ENCODE measurements around the gene SARM1.

Gene SARM1

GRCh38 chr17:28390141-28390540 lies 18.6 kb downstream of the SARM1 start:
- Histone ChIP-seq H3K36me3 (ENCODE audit: insufficient read depth, low read length) (no peaks in the 10 kb centered on the region), H3K9ac (ENCODE audit: low read depth, low read length) (no peak overlapping the region), H3K4me1 (ENCODE audit: insufficient read depth, low read length) (peaks cover 4% of the 10 kb centered on the region; the same call in 1 of the 2 replicates), H3K9me3 (ENCODE audit: control insufficient read depth, insufficient read depth, low read length) (no peaks in the 10 kb centered on the region)

- Histone ChIP-seq H3K9ac (ENCODE audit: low read depth, low read length) (no peak overlapping the region), H3K4me1 (ENCODE audit: insufficient read depth, low read length) (peaks cover 4% of the 10 kb centered on the region; the same call in 1 of the 2 replicates), H3K9me3 (ENCODE audit: control insufficient read depth, insufficient read depth, low read length) (no peaks in the 10 kb centered on the region), H3K36me3 (ENCODE audit: insufficient read depth, low read length) (no peaks in the 10 kb centered on the region)
These were observed 19.1 kb downstream of the SARM1 start for GRCh38 chr17:28390563-28390962.

- Histone ChIP-seq H3K9ac (ENCODE audit: low read depth, low read length) (no peak overlapping the region), H3K36me3 (ENCODE audit: insufficient read depth, low read length) (no peaks in the 10 kb centered on the region), H3K4me1 (ENCODE audit: insufficient read depth, low read length) (peaks cover 4% of the 10 kb centered on the region; the same call in 1 of the 2 replicates), H3K9me3 (ENCODE audit: control insufficient read depth, insufficient read depth, low read length) (no peaks in the 10 kb centered on the region)
These were observed 19.5 kb downstream of the SARM1 start for GRCh38 chr17:28390984-28391383.

GRCh38 chr17:28391401-28391800 lies 19.9 kb downstream of the SARM1 start:
- H3K9me3 ChIP-seq (ENCODE audit: control insufficient read depth, insufficient read depth, low read length) = no peaks in the 10 kb centered on the region
- H3K4me1 ChIP-seq (ENCODE audit: insufficient read depth, low read length) = peaks cover 4% of the 10 kb centered on the region; the same call in 1 of the 2 replicates
- H3K36me3 ChIP-seq (ENCODE audit: insufficient read depth, low read length) = no peaks in the 10 kb centered on the region

GRCh38 chr17:28392491-28392890 lies 21.0 kb downstream of the SARM1 start:
- Histone ChIP-seq H3K36me3 (ENCODE audit: insufficient read depth, low read length) (no peaks in the 10 kb centered on the region), H3K9ac (ENCODE audit: low read depth, low read length) (no peak overlapping the region), H3K4me1 (ENCODE audit: insufficient read depth, low read length) (peaks cover 4% of the 10 kb centered on the region; the same call in 1 of the 2 replicates), H3K9me3 (ENCODE audit: control insufficient read depth, insufficient read depth, low read length) (no peaks in the 10 kb centered on the region)

More at GRCh38 chr17:28391401-28391800, 19.9 kb downstream of the SARM1 start:
- H3K9ac ChIP-seq (ENCODE audit: low read depth, low read length) = no peak overlapping the region

GRCh38 chr17:28394337-28395116 lies 23.0 kb downstream of the SARM1 start:
- Histone ChIP-seq H3K36me3 (ENCODE audit: insufficient read depth, low read length) (no peaks in the 10 kb centered on the region), H3K9me3 (ENCODE audit: control insufficient read depth, insufficient read depth, low read length) (no peaks in the 10 kb centered on the region), H3K9ac (ENCODE audit: low read depth, low read length) (no peak overlapping the region), H3K4me1 (ENCODE audit: insufficient read depth, low read length) (peaks cover 4% of the 10 kb centered on the region; the same call in 1 of the 2 replicates)

- Histone ChIP-seq H3K36me3 (ENCODE audit: insufficient read depth, low read length) (no peaks in the 10 kb centered on the region), H3K9ac (ENCODE audit: low read depth, low read length) (no peak overlapping the region), H3K9me3 (ENCODE audit: control insufficient read depth, insufficient read depth, low read length) (no peaks in the 10 kb centered on the region)
These were observed 23.9 kb downstream of the SARM1 start for GRCh38 chr17:28395426-28395825.

DNA sequence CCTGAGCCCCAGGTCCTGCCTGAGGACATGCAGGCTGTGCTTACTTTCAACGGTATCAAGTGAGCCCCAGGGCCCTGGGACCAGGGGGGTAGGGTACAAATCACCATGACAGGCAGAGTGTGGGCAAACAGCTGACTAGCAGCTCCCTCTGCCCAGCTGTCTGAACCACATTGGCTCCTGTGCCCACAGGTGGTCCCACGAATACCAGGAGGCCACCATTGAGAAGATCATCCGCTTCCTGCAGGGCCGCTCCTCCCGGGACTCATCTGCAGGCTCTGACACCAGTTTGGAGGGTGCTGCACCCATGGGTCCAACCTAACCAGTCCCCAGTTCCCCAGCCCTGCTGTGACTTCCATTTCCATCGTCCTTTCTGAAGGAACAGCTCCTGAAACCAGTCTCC lies 24.5 kb downstream of the SARM1 start:
- Histone ChIP-seq H3K9ac (ENCODE audit: low read depth, low read length) (no peak overlapping the region), H3K4me1 (ENCODE audit: insufficient read depth, low read length) (peaks cover 4% of the 10 kb centered on the region; the same call in 1 of the 2 replicates), H3K36me3 (ENCODE audit: insufficient read depth, low read length) (no peaks in the 10 kb centered on the region), H3K9me3 (ENCODE audit: control insufficient read depth, insufficient read depth, low read length) (no peaks in the 10 kb centered on the region)

More at GRCh38 chr17:28395426-28395825, 23.9 kb downstream of the SARM1 start:
- H3K4me1 ChIP-seq (ENCODE audit: insufficient read depth, low read length) = peaks cover 4% of the 10 kb centered on the region; the same call in 1 of the 2 replicates

DNA sequence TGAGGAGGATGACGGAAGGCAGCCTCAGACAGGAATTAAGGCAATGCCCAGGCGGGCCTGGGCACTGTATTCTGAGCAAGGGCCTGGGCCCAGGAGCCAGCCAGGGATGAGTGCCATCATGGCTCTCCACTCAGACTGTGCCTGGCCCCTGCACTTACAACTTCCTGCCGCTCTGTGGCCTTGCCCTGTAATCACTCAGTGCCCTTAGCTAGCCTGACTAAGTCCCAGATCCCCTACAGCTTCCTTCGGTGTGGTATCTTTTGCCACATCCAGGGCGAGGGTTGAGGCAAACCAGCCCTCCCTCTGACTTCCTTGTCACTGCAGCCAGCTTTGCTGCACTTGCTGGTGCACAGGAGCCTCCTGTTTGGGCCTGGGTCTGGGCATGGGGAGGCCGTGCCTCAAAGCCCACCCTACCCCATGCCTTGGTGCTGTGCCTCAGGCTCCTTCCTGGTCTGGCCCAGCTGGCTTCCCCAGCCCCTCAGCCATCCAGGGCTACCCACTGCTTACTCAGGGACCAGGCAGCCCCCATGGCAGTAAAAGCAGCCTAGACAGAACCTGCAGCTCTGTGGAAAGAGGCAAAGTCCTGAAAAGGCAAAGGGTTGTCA lies 25.2 kb downstream of the SARM1 start:
- Histone ChIP-seq H3K9ac (ENCODE audit: low read depth, low read length) (no peak overlapping the region), H3K4me1 (ENCODE audit: insufficient read depth, low read length) (peaks cover 7% of the 10 kb centered on the region), H3K9me3 (ENCODE audit: control insufficient read depth, insufficient read depth, low read length) (no peaks in the 10 kb centered on the region), H3K36me3 (ENCODE audit: insufficient read depth, low read length) (no peaks in the 10 kb centered on the region)

DNA sequence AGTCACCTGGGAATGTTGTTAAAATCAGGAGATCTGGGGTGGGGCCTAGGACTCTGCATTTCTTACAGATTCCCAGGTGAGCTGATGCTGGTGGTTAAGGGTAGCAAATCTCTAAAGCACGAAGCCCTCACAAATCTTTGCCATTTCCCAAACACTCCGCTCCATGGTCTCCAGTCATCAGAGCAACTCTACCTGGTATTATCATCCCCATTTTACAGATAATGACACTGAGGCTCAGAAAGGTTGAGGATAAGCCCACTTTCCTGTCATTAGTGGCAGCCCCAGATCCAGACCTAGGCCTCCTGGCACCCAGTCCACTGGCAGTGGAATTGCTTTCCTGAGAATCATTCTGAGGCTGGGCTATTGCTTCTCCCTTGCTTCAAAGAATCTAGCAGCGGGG lies 25.8 kb downstream of the SARM1 start:
- no peak overlapping the region for H3K9ac ChIP-seq (ENCODE audit: low read depth, low read length)
- H3K9me3 ChIP-seq (ENCODE audit: control insufficient read depth, insufficient read depth, low read length) = no peaks in the 10 kb centered on the region
- H3K36me3 ChIP-seq (ENCODE audit: insufficient read depth, low read length) = no peaks in the 10 kb centered on the region
- peaks cover 11% of the 10 kb centered on the region for H3K4me1 ChIP-seq (ENCODE audit: insufficient read depth, low read length)

GRCh38 chr17:28397687-28398279 lies 26.3 kb downstream of the SARM1 start:
- no peaks in the 10 kb centered on the region for H3K9me3 ChIP-seq (ENCODE audit: control insufficient read depth, insufficient read depth, low read length)
- peaks cover 16% of the 10 kb centered on the region for H3K4me1 ChIP-seq (ENCODE audit: insufficient read depth, low read length)
- H3K9ac ChIP-seq (ENCODE audit: low read depth, low read length) = no peak overlapping the region
- no peaks in the 10 kb centered on the region for H3K36me3 ChIP-seq (ENCODE audit: insufficient read depth, low read length)

GRCh38 chr17:28398280-28398981 lies 26.9 kb downstream of the SARM1 start:
- Histone ChIP-seq H3K9me3 (ENCODE audit: control insufficient read depth, insufficient read depth, low read length) (no peaks in the 10 kb centered on the region), H3K36me3 (ENCODE audit: insufficient read depth, low read length) (no peaks in the 10 kb centered on the region), H3K9ac (ENCODE audit: low read depth, low read length) (no peak overlapping the region), H3K4me1 (ENCODE audit: insufficient read depth, low read length) (peaks cover 22% of the 10 kb centered on the region)

DNA sequence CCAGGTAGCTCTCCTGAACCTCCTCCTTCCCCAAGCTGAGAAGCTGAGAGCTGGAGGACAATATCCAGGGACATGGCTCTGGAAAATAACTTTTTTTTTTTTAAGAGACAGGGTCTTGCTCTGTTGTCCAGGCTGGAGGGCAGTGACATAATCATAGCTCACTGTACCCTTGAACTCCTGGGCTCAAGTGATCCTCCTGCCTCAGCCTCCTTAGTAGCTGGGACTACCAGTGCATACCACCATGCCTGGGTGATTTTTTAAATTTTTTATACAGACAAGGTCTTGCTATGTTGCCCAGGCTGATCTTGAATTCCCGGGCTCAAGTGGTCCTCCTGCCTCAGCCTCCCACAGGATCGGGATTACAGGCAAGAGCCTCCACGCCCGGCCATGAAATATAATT lies 28.3 kb downstream of the SARM1 start:
- H3K9me3 ChIP-seq (ENCODE audit: control insufficient read depth, insufficient read depth, low read length) = no peaks in the 10 kb centered on the region
- no peak overlapping the region for H3K9ac ChIP-seq (ENCODE audit: low read depth, low read length)
- H3K4me1 ChIP-seq (ENCODE audit: insufficient read depth, low read length) = peaks cover 22% of the 10 kb centered on the region
- no peaks in the 10 kb centered on the region for H3K36me3 ChIP-seq (ENCODE audit: insufficient read depth, low read length)

- Histone ChIP-seq H3K36me3 (ENCODE audit: insufficient read depth, low read length) (no peaks in the 10 kb centered on the region), H3K4me1 (ENCODE audit: insufficient read depth, low read length) (peaks cover 34% of the 10 kb centered on the region), H3K9me3 (ENCODE audit: control insufficient read depth, insufficient read depth, low read length) (no peaks in the 10 kb centered on the region), H3K9ac (ENCODE audit: low read depth, low read length) (no peak overlapping the region)
These were observed 30.7 kb downstream of the SARM1 start for GRCh38 chr17:28402224-28402630.

Measured in ES-I3 (cell line).